ENCODE data around the gene EMC9. TPM values are rescaled to one million over a fixed set of nuclear protein-coding genes. Genes with fewer than 3 reads are reported as not detected.

EMC9 gene
- total and polyA plus RNA-seq, 4 donors = 4.6 to 29.4 (median 20.0) TPM

GRCh38 chr14:24098229-24098926 is 43.0 kb downstream of the EMC9 start:
- Histone ChIP-seq H3K4me1 (ENCODE audit: control insufficient read depth in 5 of 5, insufficient read depth in 5 of 5, low read length in 5 of 5) (peaks cover 0 to 17% (median 6%) of the 10 kb centered on the region in 5 donors), H3K9ac (ENCODE audit: insufficient read depth in 1 of 2, low read length in 2 of 2) (no peak overlapping the region), H3K27me3 (ENCODE audit: control insufficient read depth in 3 of 3, insufficient read depth in 3 of 3, low read length in 2 of 3) (no peaks in the 10 kb centered on the region), H3K4me3 (no peak overlapping the region), H3K27ac (ENCODE audit: low read depth in 1 of 2, low read length in 1 of 2) (no peak overlapping the region), H3K9me3 (ENCODE audit: control insufficient read depth in 4 of 4, insufficient read depth in 3 of 4, low read length in 3 of 4) (no peaks in the 10 kb centered on the region), H3K36me3 (ENCODE audit: control insufficient read depth in 4 of 4, insufficient read depth in 4 of 4, low read length in 4 of 4) (peaks cover 0 to 32% (median 5%) of the 10 kb centered on the region in 4 donors)
- WGBS, 2 donors = 96 to 97% methylated on average over 16 of the region's 16 CpGs
- ATAC-seq (ENCODE audit: insufficient read depth, low FRiP score) (no peak), DNase-seq (no peak)
- no peak for TF ChIP-seq CTCF (IDR thresholded peaks at IDR 0.05; ENCODE audit: control extremely low read depth, extremely low read depth)

- no peak overlapping the region for H3K4me3 ChIP-seq
- 94 to 96% methylated on average over 8 of the region's 8 CpGs for WGBS, 2 donors
- H3K4me1 ChIP-seq (ENCODE audit: control insufficient read depth in 5 of 5, insufficient read depth in 5 of 5, low read length in 5 of 5) = peaks cover 0 to 17% (median 6%) of the 10 kb centered on the region in 5 donors
- H3K9me3 ChIP-seq (ENCODE audit: control insufficient read depth in 4 of 4, insufficient read depth in 3 of 4, low read length in 3 of 4) = no peaks in the 10 kb centered on the region
- no peak overlapping the region for H3K9ac ChIP-seq (ENCODE audit: insufficient read depth in 1 of 2, low read length in 2 of 2)
- H3K27ac ChIP-seq (ENCODE audit: low read depth in 1 of 2, low read length in 1 of 2) = no peak overlapping the region
- DNase-seq = no peak
- no peak for ATAC-seq (ENCODE audit: insufficient read depth, low FRiP score)
- no peak for TF ChIP-seq CTCF (IDR thresholded peaks at IDR 0.05; ENCODE audit: control extremely low read depth, extremely low read depth)
- H3K27me3 ChIP-seq (ENCODE audit: control insufficient read depth in 3 of 3, insufficient read depth in 3 of 3, low read length in 2 of 3) = no peaks in the 10 kb centered on the region
- peaks cover 0 to 24% (median 4%) of the 10 kb centered on the region in 4 donors for H3K36me3 ChIP-seq (ENCODE audit: control insufficient read depth in 4 of 4, insufficient read depth in 4 of 4, low read length in 4 of 4)
Observed at GRCh38 chr14:24096545-24097181, 44.7 kb downstream of the EMC9 start.

GRCh38 chr14:24095271-24096068 is 45.9 kb downstream of the EMC9 start:
- ATAC-seq (ENCODE audit: insufficient read depth, low FRiP score) (no peak), DNase-seq (peak; percentile 47 to 55 (median 47))
- Histone ChIP-seq H3K9me3 (ENCODE audit: control insufficient read depth in 4 of 4, insufficient read depth in 3 of 4, low read length in 3 of 4) (no peaks in the 10 kb centered on the region), H3K4me1 (ENCODE audit: control insufficient read depth in 5 of 5, insufficient read depth in 5 of 5, low read length in 5 of 5) (peaks cover 0 to 17% (median 6%) of the 10 kb centered on the region in 5 donors), H3K27me3 (ENCODE audit: control insufficient read depth in 3 of 3, insufficient read depth in 3 of 3, low read length in 2 of 3) (no peaks in the 10 kb centered on the region), H3K36me3 (ENCODE audit: control insufficient read depth in 4 of 4, insufficient read depth in 4 of 4, low read length in 4 of 4) (peaks cover 0 to 18% (median 2%) of the 10 kb centered on the region in 4 donors), H3K9ac (ENCODE audit: insufficient read depth in 1 of 2, low read length in 2 of 2) (peak overlapping the region; percentile 66 to 78), H3K27ac (ENCODE audit: low read depth in 1 of 2, low read length in 1 of 2) (peak overlapping the region in 1 of 2 donors; percentile 98), H3K4me3 (peak overlapping the region; percentile 71)
- 41 to 45% methylated on average over 12 of the region's 12 CpGs for WGBS, 2 donors
- no peak for TF ChIP-seq CTCF (IDR thresholded peaks at IDR 0.05; ENCODE audit: control extremely low read depth, extremely low read depth)
